Renal pelvis (tissue), 12 donors: ENCODE data around the gene AAR2. TPM values are rescaled to one million over a fixed set of nuclear protein-coding genes. Genes with fewer than 3 reads are reported as not detected.

Source experiments
- DNase-seq: peaks from one replicate; pipeline ENCODE4 v3.0.0-alpha.2; 2013
- long read RNA-seq, 16 experiments: transcript quantifications; one replicate each; lab custom pipeline, GENCODE V29; 2026
- polyA plus RNA-seq, 3 donors: library from polyadenylated mRNA; unstranded; fragments of 120-200 nt; gene quantifications; one replicate each; pipeline ENCODE4 v1.2.1, GENCODE V29; 2013; ENCODE audit not compliant: insufficient read length in 3 of 3

AAR2 gene
- 10 to 100 TPM; 44.3 to 47.3 (median 46.5) TPM for polyA plus RNA-seq
- long read RNA-seq, donor 1, transcript AAR2-201 (4 exons, 2,430 nt) = major isoform, 14 of 15 reads
- long read RNA-seq, donor 1, partial matches to known transcripts = 0 of 15 reads
- long read RNA-seq, donor 1, other reads (novel, unspliced or antisense) = 0 of 15 reads
- long read RNA-seq, donor 2, transcript AAR2-201 (4 exons, 2,430 nt) = major isoform, 17 of 25 reads
- long read RNA-seq, donor 2, partial matches to known transcripts = 7 of 25 reads
- long read RNA-seq, donor 2, other reads (novel, unspliced or antisense) = 0 of 25 reads
- long read RNA-seq, donor 3, transcript AAR2-201 (4 exons, 2,430 nt) = major isoform, 10 of 17 reads
- long read RNA-seq, donor 3, partial matches to known transcripts = 7 of 17 reads
- long read RNA-seq, donor 3, other reads (novel, unspliced or antisense) = 0 of 17 reads
- long read RNA-seq, donor 4, transcript AAR2-201 (4 exons, 2,430 nt) = major isoform, 18 of 40 reads
- long read RNA-seq, donor 4, partial matches to known transcripts = 19 of 40 reads
- long read RNA-seq, donor 4, other reads (novel, unspliced or antisense) = 0 of 40 reads
- long read RNA-seq, donor 5, transcript AAR2-201 (4 exons, 2,430 nt) = major isoform, 14 of 14 reads
- long read RNA-seq, donor 5, partial matches to known transcripts = 0 of 14 reads
- long read RNA-seq, donor 5, other reads (novel, unspliced or antisense) = 0 of 14 reads
- long read RNA-seq, donor 6, transcript AAR2-201 (4 exons, 2,430 nt) = major isoform, 12 of 25 reads
- long read RNA-seq, donor 6, partial matches to known transcripts = 11 of 25 reads
- long read RNA-seq, donor 6, other reads (novel, unspliced or antisense) = 0 of 25 reads
- long read RNA-seq, donor 7, transcript AAR2-201 (4 exons, 2,430 nt) = major isoform, 22 of 45 reads
- long read RNA-seq, donor 7, partial matches to known transcripts = 21 of 45 reads
- long read RNA-seq, donor 7, other reads (novel, unspliced or antisense) = 0 of 45 reads
- long read RNA-seq, donor 8, partial matches to known transcripts = 0 of 4 reads
- long read RNA-seq, donor 8, other reads (novel, unspliced or antisense) = 0 of 4 reads
- long read RNA-seq, donor 9, transcript AAR2-201 (4 exons, 2,430 nt) = major isoform, 14 of 28 reads
- long read RNA-seq, donor 9, partial matches to known transcripts = 13 of 28 reads
- long read RNA-seq, donor 9, other reads (novel, unspliced or antisense) = 0 of 28 reads
- long read RNA-seq, donor 10, transcript AAR2-201 (4 exons, 2,430 nt) = major isoform, 15 of 31 reads
- long read RNA-seq, donor 10, partial matches to known transcripts = 15 of 31 reads
- long read RNA-seq, donor 10, other reads (novel, unspliced or antisense) = 0 of 31 reads
- long read RNA-seq, donor 11, transcript AAR2-201 (4 exons, 2,430 nt) = major isoform, 17 of 17 reads
- long read RNA-seq, donor 11, partial matches to known transcripts = 0 of 17 reads
- long read RNA-seq, donor 11, other reads (novel, unspliced or antisense) = 0 of 17 reads
- long read RNA-seq, donor 12, transcript AAR2-201 (4 exons, 2,430 nt) = major isoform, 19 of 29 reads
- long read RNA-seq, donor 12, partial matches to known transcripts = 8 of 29 reads
- long read RNA-seq, donor 12, other reads (novel, unspliced or antisense) = 0 of 29 reads
- long read RNA-seq, donor 13, transcript AAR2-201 (4 exons, 2,430 nt) = major isoform, 8 of 9 reads
- long read RNA-seq, donor 13, partial matches to known transcripts = 0 of 9 reads
- long read RNA-seq, donor 13, other reads (novel, unspliced or antisense) = 0 of 9 reads
- long read RNA-seq, donor 14, transcript AAR2-201 (4 exons, 2,430 nt) = major isoform, 20 of 42 reads
- long read RNA-seq, donor 14, partial matches to known transcripts = 21 of 42 reads
- long read RNA-seq, donor 14, other reads (novel, unspliced or antisense) = 0 of 42 reads
- long read RNA-seq, donor 15, transcript AAR2-201 (4 exons, 2,430 nt) = major isoform, 22 of 48 reads
- long read RNA-seq, donor 15, partial matches to known transcripts = 24 of 48 reads
- long read RNA-seq, donor 15, other reads (novel, unspliced or antisense) = 0 of 48 reads
- long read RNA-seq, donor 16, transcript AAR2-201 (4 exons, 2,430 nt) = major isoform, 11 of 11 reads
- long read RNA-seq, donor 16, partial matches to known transcripts = 0 of 11 reads
- long read RNA-seq, donor 16, other reads (novel, unspliced or antisense) = 0 of 11 reads

GRCh38 chr20:36235892-36236785 is at the start of gene AAR2:
Gene AAR2, plus strand, starts transcription at chr20:36236478. Its CDS starts 3,391 bp downstream, at chr20:36239869.
- peak; percentile 77 for DNase-seq

DNA sequence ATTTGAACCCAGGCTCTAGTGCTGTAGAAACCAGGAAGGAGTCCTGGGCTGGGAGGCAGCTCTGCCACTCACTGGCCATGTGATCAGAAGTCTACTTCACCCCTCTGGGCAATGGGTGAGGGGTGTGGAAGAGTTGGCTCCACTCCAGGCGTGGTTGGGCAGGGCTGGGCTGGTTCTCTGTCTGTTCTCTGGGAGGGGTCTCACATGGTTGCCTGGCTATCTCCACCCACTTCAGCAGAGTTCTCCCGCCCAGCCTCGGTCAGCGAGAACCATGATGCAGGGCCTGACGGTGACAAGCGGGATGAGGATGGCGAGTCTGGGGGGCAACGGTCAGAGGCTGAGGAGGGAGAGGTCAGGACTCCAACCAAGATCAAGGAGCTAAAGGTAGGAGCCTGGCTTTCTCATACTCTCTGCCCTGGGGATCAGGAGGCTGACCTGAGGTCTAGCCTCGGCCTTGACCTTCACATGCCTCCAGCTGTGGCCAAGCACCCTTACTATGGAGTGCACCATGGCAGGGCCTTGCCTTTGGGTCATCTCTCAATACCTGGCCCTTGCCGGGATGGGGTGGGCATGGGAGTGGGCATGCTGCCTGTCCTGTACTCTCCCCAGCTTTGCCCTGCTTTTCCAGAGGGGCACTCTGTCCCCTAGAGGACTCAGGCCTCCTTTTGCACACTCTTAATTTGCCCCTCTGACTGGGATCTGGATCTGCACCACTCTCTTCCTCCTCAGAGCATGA is 42.1 kb upstream of the AAR2 start:
- DNase-seq = no peak

GRCh38 chr20:36196676-36197075 is 39.6 kb upstream of the AAR2 start:
- no peak for DNase-seq

- no peak for DNase-seq
Measured at GRCh38 chr20:36197271-36197670, 39.0 kb upstream of the AAR2 start.

- peak; percentile 66 for DNase-seq
Measured at GRCh38 chr20:36199345-36200257, 36.7 kb upstream of the AAR2 start.

GRCh38 chr20:36200451-36200850 is 35.8 kb upstream of the AAR2 start:
- no peak for DNase-seq

DNA sequence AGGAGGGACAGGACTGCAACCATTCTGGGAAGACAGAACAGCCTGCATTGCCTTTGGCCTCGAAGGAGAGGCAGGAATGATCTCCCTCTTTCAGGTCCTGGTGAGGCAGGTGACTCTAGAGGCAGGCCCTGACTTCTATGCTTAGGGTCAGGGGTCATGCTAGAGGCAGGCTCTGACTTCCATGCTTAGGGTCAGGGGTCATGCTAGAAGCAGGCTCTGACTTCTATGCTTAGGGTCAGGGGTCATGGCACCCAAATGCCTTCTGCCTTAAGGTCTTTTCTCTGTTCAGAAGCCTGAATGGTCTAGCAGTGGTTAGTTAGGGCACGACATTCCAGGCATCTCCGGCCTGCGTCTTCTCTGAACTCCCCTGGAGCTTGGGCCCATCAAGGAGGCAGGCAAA is 35.1 kb upstream of the AAR2 start:
- DNase-seq = no peak

DNA sequence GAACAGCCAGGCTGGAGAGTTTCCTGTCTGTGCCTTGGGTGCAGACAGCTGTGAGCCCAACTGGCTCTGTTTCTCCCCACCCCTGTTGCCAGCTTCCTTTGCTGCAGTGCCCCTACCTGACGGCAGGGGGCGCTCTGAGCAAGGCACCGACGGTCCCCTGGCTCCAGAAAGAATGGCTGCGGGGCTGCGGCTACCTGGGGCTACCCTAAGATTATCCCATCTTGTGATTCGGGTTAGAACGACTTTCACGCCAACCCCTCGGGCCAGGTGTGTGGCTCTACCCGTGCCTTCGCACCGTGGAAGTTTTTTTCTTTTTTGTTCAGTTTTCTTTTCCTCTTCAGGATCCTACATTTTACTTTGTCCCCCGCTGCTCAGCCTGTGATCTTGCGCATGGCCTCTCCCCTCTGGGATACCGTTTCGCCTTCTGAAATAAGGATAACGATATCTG is 33.4 kb upstream of the AAR2 start:
- DNase-seq = peak; percentile 41

DNA sequence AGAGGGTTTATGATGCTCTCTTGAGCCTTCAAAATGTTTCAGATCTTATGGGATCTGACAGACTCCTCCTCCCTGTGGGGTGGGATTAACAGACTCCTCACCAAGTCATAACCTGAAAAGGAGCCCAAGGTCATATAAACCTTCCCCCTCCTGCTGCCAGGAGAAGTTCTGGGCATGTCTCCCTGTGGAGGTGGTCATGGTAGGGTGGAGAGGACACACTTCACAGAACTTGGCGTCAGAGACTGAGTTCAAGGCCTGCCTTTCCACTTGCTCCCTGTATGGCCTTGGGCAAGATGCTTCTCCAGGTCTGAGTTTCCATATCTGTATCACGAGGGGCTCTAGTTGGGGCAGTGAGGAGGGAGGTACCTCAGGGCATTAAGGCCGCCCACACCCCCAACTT is 32.4 kb upstream of the AAR2 start:
- DNase-seq = no peak

- DNase-seq = no peak
Measured at GRCh38 chr20:36205026-36205425, 31.3 kb upstream of the AAR2 start.

GRCh38 chr20:36206068-36206467 is 30.2 kb upstream of the AAR2 start:
- DNase-seq = no peak

- no peak for DNase-seq
Measured at GRCh38 chr20:36206641-36207040, 29.6 kb upstream of the AAR2 start.

GRCh38 chr20:36207602-36208001 is 28.7 kb upstream of the AAR2 start:
- no peak for DNase-seq

DNA sequence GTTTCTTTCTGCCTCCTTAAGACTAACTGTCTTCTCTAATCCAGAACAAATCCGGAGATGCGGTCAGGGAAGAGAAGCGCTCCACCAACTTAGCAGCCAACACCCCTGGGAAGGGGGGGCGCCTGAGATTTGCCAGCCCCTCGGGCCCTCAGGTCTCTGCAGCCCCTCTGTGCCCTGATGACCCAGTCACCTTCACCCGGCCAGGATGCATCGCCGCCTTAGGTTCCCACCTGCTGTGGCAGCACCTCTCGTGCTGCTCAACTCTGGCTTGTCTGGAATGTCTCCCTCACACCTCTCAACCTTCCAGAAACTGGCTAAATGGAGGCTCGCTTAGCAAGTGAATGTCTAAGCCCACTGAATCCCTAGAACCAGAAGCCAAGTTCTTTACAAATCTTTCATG is 28.0 kb upstream of the AAR2 start:
- DNase-seq = no peak

GRCh38 chr20:36210436-36211021 is 25.7 kb upstream of the AAR2 start:
- DNase-seq = peak; percentile 57

DNA sequence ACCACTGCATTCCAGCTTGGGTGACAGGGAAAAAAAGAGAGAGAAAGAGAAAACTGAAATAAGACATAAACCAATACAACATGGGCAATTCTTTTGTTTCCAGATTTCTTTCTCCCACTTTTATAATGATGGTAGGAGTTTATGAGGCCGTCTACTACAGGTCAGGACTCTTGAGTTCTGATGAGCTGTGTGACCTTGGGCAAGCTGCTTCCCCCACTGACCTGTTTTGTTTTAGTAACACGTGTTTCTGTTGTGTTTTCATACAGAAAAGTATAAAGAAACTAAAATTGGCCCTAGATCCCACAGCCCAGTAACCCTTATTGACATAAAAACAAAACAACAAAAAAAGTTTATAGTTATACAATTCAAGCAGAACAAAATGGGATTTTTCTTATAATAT is 22.9 kb upstream of the AAR2 start:
- no peak for DNase-seq
